ENCODE data around the gene NOP53. TPM values are rescaled to one million over a fixed set of nuclear protein-coding genes. Genes with fewer than 3 reads are reported as not detected.

NOP53 gene
- polyA plus RNA-seq, 1 experiment, result 114 TPM

GRCh38 chr19:47699360-47699917 lies 45.9 kb upstream of the NOP53 start:
- CTCF ChIA-PET, result interaction anchor here (0.6 to 3.3 kb wide), 17 partner anchors 8 to 412 kb away, joined by 3 to 32 read pairs (median 6); partner anchors contain the start of genes EHD2 and KPTN

GRCh38 chr19:47700934-47701716 lies 44.2 kb upstream of the NOP53 start:
- no peak for DNase-seq (ENCODE audit: low read depth, low spot score)

More at GRCh38 chr19:47699360-47699917, 45.9 kb upstream of the NOP53 start:
- Histone ChIP-seq H3K27ac (ENCODE audit: low read depth, low read length) (no peak overlapping the region), H3K27me3 (ENCODE audit: control insufficient read depth, insufficient read depth, low read length) (no peaks in the 10 kb centered on the region), H3K4me3 (ENCODE audit: low read depth, low read length) (no peak overlapping the region), H3K9me3 (ENCODE audit: control insufficient read depth, insufficient read depth, low read length) (no peaks in the 10 kb centered on the region; the same call in 1 of the 2 replicates)
- peak; percentile 74 for TF ChIP-seq CTCF (IDR thresholded peaks at IDR 0.05; ENCODE audit: low read depth, low read length)
- POLR2A ChIA-PET, result interaction anchor here (0.8 kb wide), 1 partner anchor 215 kb away, joined by 3 read pairs; the partner anchor contains the start of gene KPTN
- DNase-seq (ENCODE audit: low read depth, low spot score), result no peak

GRCh38 chr19:47701717-47702552 lies 43.4 kb upstream of the NOP53 start:
- no peaks in the 10 kb centered on the region; the same call in 1 of the 2 replicates for H3K9me3 ChIP-seq (ENCODE audit: control insufficient read depth, insufficient read depth, low read length)
- POLR2A ChIA-PET, result interaction anchor here (0.7 kb wide), 1 partner anchor 22 kb away, joined by 3 read pairs; no protein-coding TSS in a partner anchor
- H3K27me3 ChIP-seq (ENCODE audit: control insufficient read depth, insufficient read depth, low read length), result no peaks in the 10 kb centered on the region
- H3K4me3 ChIP-seq (ENCODE audit: low read depth, low read length), result no peak overlapping the region
- CTCF ChIA-PET, result interaction anchor here (0.8 to 12.6 kb wide), 2 partner anchors 265 to 266 kb away, joined by 3 to 212 read pairs; no protein-coding TSS in a partner anchor
- no peak for DNase-seq (ENCODE audit: low read depth, low spot score)
- no peak overlapping the region for H3K27ac ChIP-seq (ENCODE audit: low read depth, low read length)
- TF ChIP-seq CTCF (IDR thresholded peaks at IDR 0.05; ENCODE audit: low read depth, low read length), result no peak

More at GRCh38 chr19:47700934-47701716, 44.2 kb upstream of the NOP53 start:
- Histone ChIP-seq H3K4me3 (ENCODE audit: low read depth, low read length) (no peak overlapping the region), H3K27me3 (ENCODE audit: control insufficient read depth, insufficient read depth, low read length) (no peaks in the 10 kb centered on the region), H3K9me3 (ENCODE audit: control insufficient read depth, insufficient read depth, low read length) (no peaks in the 10 kb centered on the region; the same call in 1 of the 2 replicates), H3K27ac (ENCODE audit: low read depth, low read length) (no peak overlapping the region)
- CTCF ChIA-PET, result interaction anchor here (0.6 to 3.3 kb wide), 3 partner anchors 12 to 264 kb away, joined by 3 to 12 read pairs (median 5); partner anchors contain the start of gene EHD2
- POLR2A ChIA-PET, result no interaction called here
- TF ChIP-seq CTCF (IDR thresholded peaks at IDR 0.05; ENCODE audit: low read depth, low read length), result no peak

- Histone ChIP-seq H3K4me3 (ENCODE audit: low read depth, low read length) (no peak overlapping the region), H3K27ac (ENCODE audit: low read depth, low read length) (no peak overlapping the region), H3K9me3 (ENCODE audit: control insufficient read depth, insufficient read depth, low read length) (no peaks in the 10 kb centered on the region; the same call in 1 of the 2 replicates), H3K27me3 (ENCODE audit: control insufficient read depth, insufficient read depth, low read length) (no peaks in the 10 kb centered on the region)
- TF ChIP-seq CTCF (IDR thresholded peaks at IDR 0.05; ENCODE audit: low read depth, low read length), result no peak
- ChIA-PET CTCF (interaction anchor here (1.3 to 12.6 kb wide), 2 partner anchors 10 to 267 kb away, joined by 4 to 212 read pairs; no protein-coding TSS in a partner anchor), POLR2A (interaction anchor here (1.0 kb wide), 1 partner anchor 43 kb away, joined by 3 read pairs; the partner anchor contains the start of gene NOP53)
- DNase-seq (ENCODE audit: low read depth, low spot score), result no peak
These were observed 42.7 kb upstream of the NOP53 start for GRCh38 chr19:47702671-47703070.

Data from AG04450 (cell line).